Fibroblast of skin of back (primary cell): ENCODE measurements around the gene AP2B1.

ENCODE experiments used
- DNase-seq: peaks from one replicate; pipeline ENCODE4 v3.0.0-alpha.2; 2013

The AP2B1 gene

GRCh38 chr17:35641032-35641431 lies 53.9 kb downstream of the AP2B1 start:
- no peak for DNase-seq

- DNase-seq = peak; percentile 9
Measured at GRCh38 chr17:35645923-35646322, 58.8 kb downstream of the AP2B1 start.

GRCh38 chr17:35651467-35651866 lies 64.3 kb downstream of the AP2B1 start:
- DNase-seq = no peak

- DNase-seq = no peak
Measured at GRCh38 chr17:35653619-35654361, 66.7 kb downstream of the AP2B1 start.

- no peak for DNase-seq
Measured at GRCh38 chr17:35655303-35655702, 68.2 kb downstream of the AP2B1 start.

GRCh38 chr17:35660902-35661301 lies 73.8 kb downstream of the AP2B1 start:
- DNase-seq = no peak

GRCh38 chr17:35664685-35665084 lies 77.6 kb downstream of the AP2B1 start:
- no peak for DNase-seq

- no peak for DNase-seq
Measured at GRCh38 chr17:35665662-35666061, 78.5 kb downstream of the AP2B1 start.

- no peak for DNase-seq
Measured at GRCh38 chr17:35666070-35666469, 78.9 kb downstream of the AP2B1 start.

GRCh38 chr17:35666967-35667532 lies 79.9 kb downstream of the AP2B1 start:
- DNase-seq = no peak

- no peak for DNase-seq
Measured at GRCh38 chr17:35668802-35669201, 81.7 kb downstream of the AP2B1 start.

- no peak for DNase-seq
Measured at GRCh38 chr17:35674552-35674951, 87.4 kb downstream of the AP2B1 start.

- DNase-seq = peak; percentile 27
Measured at GRCh38 chr17:35676441-35676840, 89.3 kb downstream of the AP2B1 start.

- peak; percentile 11 for DNase-seq
Measured at GRCh38 chr17:35679007-35679682, 92.0 kb downstream of the AP2B1 start.

GRCh38 chr17:35683591-35683990 lies 96.5 kb downstream of the AP2B1 start:
- DNase-seq = no peak

- DNase-seq = peak; percentile 39
Measured at GRCh38 chr17:35684055-35684802, 97.1 kb downstream of the AP2B1 start.

- DNase-seq = no peak
Measured at GRCh38 chr17:35692512-35693210, 105.5 kb downstream of the AP2B1 start.

- no peak for DNase-seq
Measured at GRCh38 chr17:35693662-35694061, 106.5 kb downstream of the AP2B1 start.

- DNase-seq = no peak
Measured at GRCh38 chr17:35694906-35695305, 107.8 kb downstream of the AP2B1 start.

- no peak for DNase-seq
Measured at GRCh38 chr17:35695613-35696012, 108.5 kb downstream of the AP2B1 start.

GRCh38 chr17:35698800-35699199 lies 111.7 kb downstream of the AP2B1 start:
- no peak for DNase-seq

- no peak for DNase-seq
Measured at GRCh38 chr17:35700150-35700549, 113.0 kb downstream of the AP2B1 start.

- DNase-seq = no peak
Measured at GRCh38 chr17:35701491-35701890, 114.4 kb downstream of the AP2B1 start.
